Measurements from ENCODE around the gene CIAO3. TPM values are rescaled to one million over a fixed set of nuclear protein-coding genes. Genes with fewer than 3 reads are reported as not detected.

Gene CIAO3
- total RNA-seq, 2 donors from 2014 or later = 25.4 to 26.4 TPM

DNA sequence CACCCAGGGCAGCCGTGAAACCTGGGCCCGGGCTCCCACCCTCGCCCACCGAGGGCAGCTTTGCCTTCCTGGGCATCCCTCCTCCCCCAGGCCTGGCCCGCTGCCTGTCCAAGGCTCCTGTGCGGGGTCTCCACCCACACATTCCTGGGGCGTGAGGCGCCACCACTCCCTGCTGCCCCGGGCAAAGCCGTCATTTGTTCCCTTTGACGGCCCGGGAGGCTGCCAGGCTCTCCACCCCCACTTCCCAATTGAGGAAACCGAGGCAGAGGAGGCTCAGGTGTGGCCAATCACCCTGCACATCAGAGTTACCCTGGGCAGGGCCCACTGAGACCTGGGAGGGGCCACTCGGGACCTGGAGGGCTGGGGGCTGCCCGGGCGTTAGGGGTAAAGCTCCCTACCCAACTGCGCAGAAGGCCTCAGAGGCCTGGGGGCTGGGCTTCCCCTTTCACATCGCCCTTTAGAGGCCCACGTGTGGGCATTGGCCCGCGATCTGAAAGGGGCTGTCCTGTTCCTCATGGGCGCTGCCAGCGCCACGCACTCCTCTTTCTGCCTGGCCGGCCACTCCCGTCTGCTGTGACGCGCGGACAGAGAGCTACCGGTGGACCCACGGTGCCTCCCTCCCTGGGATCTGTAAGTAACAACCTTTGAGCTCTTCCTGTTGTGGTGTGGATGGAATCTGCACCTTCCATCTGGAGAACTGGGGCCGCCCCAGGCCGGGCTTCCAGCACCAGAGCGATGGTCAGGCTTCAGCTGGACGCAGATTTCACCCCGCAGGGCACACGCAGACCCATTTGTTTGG, 19.9 kb upstream of the CIAO3 start, which contains the start of gene MSLN:
MSLN (plus strand) TSS at position 190 of the 799 bp plus-strand sequence. CDS start 1,947 bp downstream, outside the sequence.
- DNase-seq = no peak
- intact Hi-C loops (cut with DNase I) = no loop called here
- Histone ChIP-seq H3K27me3 (no peaks in the 10 kb centered on the region), H3K4me3 (no peak within 1 kb of the TSS), H3K36me3 (replicated peaks in 1 of 2; ENCODE audit: insufficient read depth in 1 of 2, low read depth in 2 of 2) (no peaks in the 10 kb centered on the region), H3K9me3 (no peaks in the 10 kb centered on the region), H3K27ac (no peak within 1 kb of the TSS), H3K4me1 (no peaks in the 10 kb centered on the region)
- 72 to 73% methylated on average over 16 to 36 of the region's 37 CpGs for WGBS, 2 donors
- TF ChIP-seq POLR2A (IDR thresholded peaks at IDR 0.05) = no peak
- TF ChIP-seq, protein P1, sequence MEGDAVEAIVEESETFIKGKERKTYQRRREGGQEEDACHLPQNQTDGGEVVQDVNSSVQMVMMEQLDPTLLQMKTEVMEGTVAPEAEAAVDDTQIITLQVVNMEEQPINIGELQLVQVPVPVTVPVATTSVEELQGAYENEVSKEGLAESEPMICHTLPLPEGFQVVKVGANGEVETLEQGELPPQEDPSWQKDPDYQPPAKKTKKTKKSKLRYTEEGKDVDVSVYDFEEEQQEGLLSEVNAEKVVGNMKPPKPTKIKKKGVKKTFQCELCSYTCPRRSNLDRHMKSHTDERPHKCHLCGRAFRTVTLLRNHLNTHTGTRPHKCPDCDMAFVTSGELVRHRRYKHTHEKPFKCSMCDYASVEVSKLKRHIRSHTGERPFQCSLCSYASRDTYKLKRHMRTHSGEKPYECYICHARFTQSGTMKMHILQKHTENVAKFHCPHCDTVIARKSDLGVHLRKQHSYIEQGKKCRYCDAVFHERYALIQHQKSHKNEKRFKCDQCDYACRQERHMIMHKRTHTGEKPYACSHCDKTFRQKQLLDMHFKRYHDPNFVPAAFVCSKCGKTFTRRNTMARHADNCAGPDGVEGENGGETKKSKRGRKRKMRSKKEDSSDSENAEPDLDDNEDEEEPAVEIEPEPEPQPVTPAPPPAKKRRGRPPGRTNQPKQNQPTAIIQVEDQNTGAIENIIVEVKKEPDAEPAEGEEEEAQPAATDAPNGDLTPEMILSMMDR (IDR thresholded peaks at IDR 0.05) = no peak
- no peak for ATAC-seq

DNA sequence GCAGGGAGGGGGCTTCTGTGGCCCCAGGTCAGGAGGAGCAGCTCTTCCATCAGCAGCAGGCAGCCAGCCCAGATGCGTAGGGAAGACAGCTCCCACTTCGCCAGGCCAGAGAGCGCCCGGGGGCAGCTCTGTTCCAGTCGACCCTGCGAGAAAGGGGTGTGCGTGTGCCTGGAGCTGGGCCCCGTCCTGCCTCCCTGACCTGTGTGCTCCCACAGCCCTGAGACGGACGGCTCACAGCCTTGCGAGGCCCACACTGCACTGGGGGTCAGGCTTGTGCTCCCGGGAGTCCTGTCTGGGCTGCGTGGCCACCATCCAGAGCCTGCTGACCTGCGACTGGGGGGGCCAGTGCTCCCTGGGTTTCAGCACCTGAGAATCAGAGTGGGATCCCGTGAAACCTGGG, 19.3 kb upstream of the CIAO3 start:
- ATAC-seq (no peak), DNase-seq (no peak)
- Histone ChIP-seq H3K9me3 (no peaks in the 10 kb centered on the region), H3K27ac (no peak overlapping the region), H3K36me3 (replicated peaks in 1 of 2; ENCODE audit: insufficient read depth in 1 of 2, low read depth in 2 of 2) (no peaks in the 10 kb centered on the region), H3K4me3 (no peak overlapping the region), H3K4me1 (no peaks in the 10 kb centered on the region), H3K27me3 (no peaks in the 10 kb centered on the region)
- 59% methylated on average over 9 of the region's 15 CpGs; no CpG with 5 or more reads in 1 of the 2 donors for WGBS, 2 donors
- intact Hi-C loops (cut with DNase I) = no loop called here
- TF ChIP-seq, protein P1 (IDR thresholded peaks at IDR 0.05) = no peak
- no peak for TF ChIP-seq POLR2A (IDR thresholded peaks at IDR 0.05)

DNA sequence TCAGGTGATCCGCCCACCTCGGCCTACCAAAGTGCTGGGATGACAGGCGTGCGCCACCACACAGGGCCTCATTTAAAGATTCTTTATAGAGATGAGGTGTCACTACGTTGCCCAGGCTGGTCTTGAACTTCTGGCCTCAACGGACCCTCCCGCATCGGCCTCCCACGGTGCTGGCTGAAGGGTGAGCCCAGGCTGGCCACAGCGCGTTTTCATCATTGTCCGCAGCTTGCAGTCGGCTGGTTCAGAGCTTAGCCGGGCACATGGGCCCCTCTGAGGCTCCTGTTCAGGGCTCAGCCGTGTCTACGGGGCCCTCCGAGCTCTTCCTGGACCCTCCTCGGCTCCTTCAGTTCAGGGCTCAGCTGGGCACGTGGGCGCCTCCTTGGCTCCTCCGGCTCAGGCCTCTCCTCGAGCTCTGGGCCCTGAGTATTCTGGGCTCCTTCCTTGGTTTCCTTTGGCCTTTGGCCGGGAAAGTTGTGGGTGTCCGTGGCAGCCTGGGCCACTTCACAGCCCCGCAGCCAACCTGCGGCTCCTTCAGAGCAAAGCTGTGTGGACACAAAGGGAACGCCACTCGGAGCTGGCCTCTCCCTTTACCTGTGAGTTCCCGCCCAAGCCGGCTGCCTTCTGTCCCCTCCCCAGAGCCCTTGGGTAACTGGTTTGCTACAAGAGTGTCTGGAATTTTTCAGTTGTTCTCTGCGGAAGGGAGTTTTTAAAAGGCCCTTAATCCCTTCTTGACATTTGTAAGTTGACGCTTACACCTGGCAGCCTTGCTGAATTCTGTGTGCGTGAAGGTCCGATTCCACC, 18.5 kb upstream of the CIAO3 start:
- 66 to 70% methylated on average over 29 to 34 of the region's 34 CpGs for WGBS, 2 donors
- no peak for DNase-seq
- intact Hi-C loops (cut with DNase I) = no loop called here
- Histone ChIP-seq H3K27me3 (no peaks in the 10 kb centered on the region), H3K9me3 (no peaks in the 10 kb centered on the region), H3K4me1 (no peaks in the 10 kb centered on the region), H3K36me3 (replicated peaks in 1 of 2; ENCODE audit: insufficient read depth in 1 of 2, low read depth in 2 of 2) (no peaks in the 10 kb centered on the region), H3K27ac (no peak overlapping the region), H3K4me3 (no peak overlapping the region)
- no peak for ATAC-seq
- TF ChIP-seq POLR2A (IDR thresholded peaks at IDR 0.05) = no peak
- TF ChIP-seq, protein P1 (IDR thresholded peaks at IDR 0.05) = no peak

DNA sequence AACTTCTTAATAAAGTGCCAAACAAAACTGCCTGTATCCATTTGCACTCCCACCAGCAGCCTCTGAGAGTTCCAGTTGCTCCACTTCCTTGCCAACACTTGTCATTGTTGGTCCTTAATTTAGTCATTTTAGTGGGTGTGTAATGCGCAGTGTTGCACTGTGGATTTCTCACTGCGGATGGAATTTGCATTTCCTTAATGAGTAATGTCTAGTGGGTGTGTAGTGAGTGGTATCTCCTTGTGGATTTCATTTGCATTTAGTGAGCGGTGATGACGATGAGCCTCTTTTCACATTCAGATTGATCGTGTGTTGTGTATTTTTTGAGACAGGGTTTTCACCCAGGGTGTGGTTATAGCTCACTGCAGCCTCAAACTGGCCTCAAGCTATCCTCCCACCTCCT, 15.6 kb upstream of the CIAO3 start:
- Histone ChIP-seq H3K4me3 (no peak overlapping the region), H3K9me3 (no peaks in the 10 kb centered on the region), H3K27me3 (no peaks in the 10 kb centered on the region), H3K27ac (no peak overlapping the region), H3K4me1 (peaks cover 6% of the 10 kb centered on the region), H3K36me3 (replicated peaks in 1 of 2; ENCODE audit: insufficient read depth in 1 of 2, low read depth in 2 of 2) (no peaks in the 10 kb centered on the region)
- WGBS, 2 donors = 85 to 88% methylated on average over 5 of the region's 5 CpGs
- no peak for ATAC-seq
- TF ChIP-seq POLR2A (IDR thresholded peaks at IDR 0.05) = no peak
- TF ChIP-seq, protein P1 (IDR thresholded peaks at IDR 0.05) = no peak
- intact Hi-C loops (cut with DNase I) = no loop called here
- no peak for DNase-seq
